K562 (cell line): Measurements from ENCODE around the gene CUEDC2. TPM values are rescaled to one million over a fixed set of nuclear protein-coding genes. Genes with fewer than 3 reads are reported as not detected.

Source experiments
- ATAC-seq: fragments of 200-7000 bp; cut with Tn5 transposase; 3 replicates; pipeline ENCODE4 v1.9.1; 2020; ENCODE audit warnings: moderate library complexity
- BruUV-seq: library from RNA; stranded (reverse); fragments of 400-500 nt; replicated peaks from 2 replicates; lab custom pipeline; 2021; lab: Mats Ljungman, UMichigan
- CTCF ChIA-PET: fragments of 300-600 bp; formaldehyde crosslinking; extraction: SDS; loops from one replicate; lab custom pipeline; 2021; ENCODE audit warnings: low intra/inter-chr PET ratio; lab: Yijun Ruan, JAX
- POLR2A ChIA-PET: fragments of 300-600, 350-650 bp; sonication (Branson Sonifier 250); formaldehyde crosslinking; extraction: SDS; loops from one replicate; lab custom pipeline; 2021; ENCODE audit warnings: antibody characterized with exemption, inconsistent platforms; lab: Yijun Ruan, JAX
- DNase-seq, 4 experiments: peaks; one replicate each; pipeline versions ENCODE4 v3.0.0 to v3.0.0-alpha.2; 2011 to 2018; ENCODE audit warnings: low spot score in 3 of 4, mixed read lengths in 3 of 4; ENCODE audit errors: extremely low read depth in 1 of 4
- FAIRE-seq: peaks from 2 replicates; lab custom pipeline; 2011; peaks lifted over from hg19 to GRCh38; lab: Jason Lieb, UNC
- H2AFZ ChIP-seq: 2 replicates; pipeline ENCODE4 v1.6.0; 2011; ENCODE audit warnings: low read depth, low read length, control low read depth, inconsistent platforms
- H3K27ac ChIP-seq: fragments of 200-600 bp; 3 replicates; pipeline ENCODE4 v1.8.0; 2011; ENCODE audit warnings: low read depth, mild to moderate bottlenecking, control low read depth, inconsistent platforms, low read length, moderate library complexity, mixed read lengths; ENCODE audit errors: extremely low read depth
- H3K27me3 ChIP-seq, 2 experiments: fragments of 300-600 bp in 1 of 2; 2 replicates in 1 of 2; 3 replicates in 1 of 2; pipeline versions ENCODE4 v1.6.0 to v1.8.0; 2011; ENCODE audit warnings: inconsistent platforms in 2 of 2, low read length in 2 of 2, mild to moderate bottlenecking in 1 of 2, mixed read lengths in 1 of 2, moderate library complexity in 1 of 2; ENCODE audit not compliant: control insufficient read depth in 2 of 2, insufficient read depth in 2 of 2
- H3K36me3 ChIP-seq: fragments of 300-600 bp; 3 replicates; pipeline ENCODE4 v1.8.0; 2011; ENCODE audit warnings: mild to moderate bottlenecking, low read length, inconsistent platforms; ENCODE audit not compliant: control insufficient read depth, insufficient read depth
- H3K4me1 ChIP-seq, 2 experiments: fragments of 200-600 bp in 1 of 2; replicated peaks in 1 of 2; 2 replicates in 1 of 2; 3 replicates in 1 of 2; pipeline versions ENCODE4 v1.5.1 to v1.8.0; 2011; ENCODE audit warnings: inconsistent platforms in 2 of 2, low read length in 2 of 2, mild to moderate bottlenecking in 1 of 2, mixed read lengths in 1 of 2, moderate library complexity in 1 of 2; ENCODE audit not compliant: control insufficient read depth in 2 of 2, insufficient read depth in 2 of 2
- H3K4me2 ChIP-seq: 2 replicates; pipeline ENCODE4 v1.6.1; 2011; ENCODE audit warnings: low read length, control low read depth, inconsistent platforms, mixed read lengths; ENCODE audit not compliant: insufficient read depth
- H3K4me3 ChIP-seq: fragments of 200-600 bp; sonication (generic), shearing (Covaris generic); 2 replicates; pipeline ENCODE4 v1.5.1; 2016; ENCODE audit warnings: control low read depth, inconsistent platforms
- H3K79me2 ChIP-seq: fragments of 200-600 bp; 3 replicates; pipeline ENCODE4 v1.8.0; 2011; ENCODE audit warnings: low read length, inconsistent platforms; ENCODE audit not compliant: control insufficient read depth, insufficient read depth
- H3K9ac ChIP-seq, 2 experiments: 2 replicates each; pipeline versions ENCODE4 v1.6.0 to v1.6.1; 2011; ENCODE audit warnings: low read depth in 2 of 2, low read length in 2 of 2, control low read depth in 1 of 2, inconsistent platforms in 1 of 2, mild to moderate bottlenecking in 1 of 2, mixed read lengths in 1 of 2; ENCODE audit not compliant: insufficient read depth in 1 of 2
- H3K9me1 ChIP-seq: one replicate; pipeline ENCODE4 v1.6.0; 2011; ENCODE audit warnings: inconsistent platforms, mild to moderate bottlenecking, low read length, moderate library complexity; ENCODE audit not compliant: control insufficient read depth, insufficient read depth
- H3K9me3 ChIP-seq: replicated peaks from 2 replicates; pipeline ENCODE4 v1.5.1; 2011; ENCODE audit warnings: low read depth, low read length, inconsistent platforms; ENCODE audit not compliant: control insufficient read depth, insufficient read depth
- H4K20me1 ChIP-seq: replicated peaks from 2 replicates; pipeline ENCODE4 v1.6.1; 2011; ENCODE audit warnings: low read length, inconsistent platforms, mixed read lengths; ENCODE audit not compliant: control insufficient read depth, insufficient read depth
- SMAD3 ChIP-seq: fragments of 450-650 bp; formaldehyde crosslinking; conservative IDR thresholded peaks from 2 replicates; pipeline ENCODE4 v1.4.0; 2020; ENCODE audit warnings: mild to moderate bottlenecking
- WGBS: fragments of 100-300 bp; shearing (Covaris generic); methylation state at CpG from one replicate; pipeline ENCODE4 v1.1.6; 2016; ENCODE audit warnings: low coverage, mixed read lengths; ENCODE audit not compliant: insufficient coverage; ENCODE audit errors: missing lambda C conversion rate; 5-methylcytosine and 5-hydroxymethylcytosine counted together
- in situ Hi-C: fragments of 300-500 bp; cut with MboI; formaldehyde crosslinking; loops from 4 replicates; pipeline ENCODE4 v1.15.0; 2018; ENCODE audit warnings: inconsistent platforms, mixed read lengths
- intact Hi-C: fragments of 100-400 bp; cut with micrococcal nuclease; formaldehyde crosslinking; loops from 2 replicates; pipeline ENCODE4 v1.14.2; 2022
- polyA plus RNA-seq, 8 experiments: library from polyadenylated mRNA; depleted of rRNA in 4 of 8; stranded (reverse) in 5 of 8; unstranded in 3 of 8; fragments of >200 nt; fragmentation: Nextera tagmentation in 2 of 8; fragmentation: Illumina TruSeq in 1 of 8; extraction: Ambion mirVana in 2 of 8; extraction: Trizol in 1 of 8; gene quantifications; 2 replicates each; pipeline versions ENCODE4 v1.2.1 to v1.2.3, GENCODE V29; 2011 to 2014; ENCODE audit warnings: inconsistent platforms in 1 of 8, missing spikeins in 1 of 8
- total RNA-seq, 7 experiments: library from RNA; depleted of rRNA in 6 of 7; stranded (reverse); fragments of >200 nt in 6 of 7; fragmentation: Illumina TruSeq in 2 of 7; extraction: Trizol in 2 of 7; gene quantifications; 2 replicates each; pipeline versions ENCODE4 v1.2.1 to v1.2.3, GENCODE V29; 2011 to 2021; ENCODE audit warnings: low replicate concordance in 1 of 7
- TF ChIP-seq, protein P1 (sequence below): fragments of 250-450 bp; sonication (Bioruptor Pico); IDR thresholded peaks from 2 replicates; pipeline ENCODE4 v1.8.0; 2021; ENCODE audit warnings: mild to moderate bottlenecking, moderate library complexity
- TF ChIP-seq, protein P2 (sequence below): fragments of 450-650 bp; IDR thresholded peaks from 2 replicates; pipeline ENCODE4 v1.6.1; 2016; ENCODE audit warnings: low read depth
- TF ChIP-seq, protein P3 (sequence below): sonication (generic); formaldehyde crosslinking; IDR thresholded peaks from 2 replicates; pipeline ENCODE4 v1.8.1; 2023; ENCODE audit warnings: missing genetic modification reagents, mild to moderate bottlenecking, borderline replicate concordance

Gene CUEDC2
- total and polyA plus RNA-seq, 9 of the 15 experiments (the other 6 are each of a cell fraction or from before 2014, with no cell fraction given): 8.5 to 48.9 (median 27.4) TPM

DNA sequence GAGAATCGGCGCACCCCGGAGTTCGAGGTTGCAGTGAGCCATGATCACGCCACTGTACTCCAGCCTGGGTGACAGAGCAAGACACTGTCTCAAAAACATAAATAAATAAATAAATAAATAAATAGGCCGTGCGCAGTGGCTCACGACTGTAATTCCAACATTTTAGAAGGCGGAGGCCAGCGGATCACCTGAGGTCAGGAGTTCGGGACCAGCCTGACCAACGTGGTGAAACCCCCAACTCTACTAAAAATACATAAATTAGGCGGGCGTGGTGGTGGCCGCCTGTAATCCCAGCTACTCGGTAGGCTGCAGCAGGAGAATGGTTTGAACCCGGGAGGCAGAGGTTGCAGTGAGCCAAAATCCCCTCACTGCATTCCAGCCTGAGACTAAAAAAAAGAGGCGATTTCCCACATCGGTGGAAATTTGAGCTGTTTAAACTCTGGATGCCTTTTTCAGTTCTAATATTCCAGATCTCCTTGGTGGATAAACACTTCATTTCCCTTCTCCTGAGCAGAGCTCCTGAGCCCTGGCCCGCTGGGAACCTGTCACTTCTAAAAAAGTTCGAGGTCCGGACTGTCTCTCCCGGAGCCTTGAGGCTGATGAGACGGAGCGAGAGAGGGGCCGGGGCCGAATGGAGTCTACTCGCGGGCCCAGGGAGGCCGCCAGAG, 38.8 kb downstream of the CUEDC2 start:
- H3K27me3 ChIP-seq: no peaks in the 10 kb centered on the region
- H3K9me3 ChIP-seq: no peaks in the 10 kb centered on the region
- H3K9ac ChIP-seq: peak overlapping the region; percentile 58 to 92; a peak in 3 of 4 replicates
- H2AFZ ChIP-seq: peak overlapping the region; percentile 88
- WGBS: 36% methylated on average over 26 of the region's 30 CpGs
- no peak for DNase-seq
- FAIRE-seq: peak; percentile 49
- peaks cover 7% of the 10 kb centered on the region; the same call in 1 of the 3 replicates for H3K79me2 ChIP-seq
- ATAC-seq: no peak
- H3K4me3 ChIP-seq: peak overlapping the region; percentile 78
- peaks cover 14 to 33% of the 10 kb centered on the region in 2 experiments; a peak in 4 of 5 replicates for H3K4me1 ChIP-seq
- in situ Hi-C loops: loop anchor here (25.0 kb wide), 1 partner anchor 194 kb away; no protein-coding TSS in a partner anchor
- no peaks in the 10 kb centered on the region for H4K20me1 ChIP-seq
- BruUV-seq: TSS peak; percentile 87
- peaks cover 12% of the 10 kb centered on the region; the same call in 1 of the 3 replicates for H3K36me3 ChIP-seq
- CTCF ChIA-PET: interaction anchor here (0.9 to 1.1 kb wide), 2 partner anchors 30 to 86 kb away, joined by 3 read pairs; no protein-coding TSS in a partner anchor
- no peaks in the 10 kb centered on the region for H3K9me1 ChIP-seq
- H3K4me2 ChIP-seq: peak overlapping the region; percentile 99
- H3K27ac ChIP-seq: no peak overlapping the region; the same call in 2 of the 3 replicates
- intact Hi-C loops: loop anchor here (1.0 kb wide), 2 partner anchors 86 to 190 kb away; no protein-coding TSS in a partner anchor
- POLR2A ChIA-PET: interaction anchor here (1.0 to 1.9 kb wide), 3 partner anchors 11 to 227 kb away, joined by 3 to 6 read pairs (median 3); no protein-coding TSS in a partner anchor
- TF ChIP-seq, protein P1, sequence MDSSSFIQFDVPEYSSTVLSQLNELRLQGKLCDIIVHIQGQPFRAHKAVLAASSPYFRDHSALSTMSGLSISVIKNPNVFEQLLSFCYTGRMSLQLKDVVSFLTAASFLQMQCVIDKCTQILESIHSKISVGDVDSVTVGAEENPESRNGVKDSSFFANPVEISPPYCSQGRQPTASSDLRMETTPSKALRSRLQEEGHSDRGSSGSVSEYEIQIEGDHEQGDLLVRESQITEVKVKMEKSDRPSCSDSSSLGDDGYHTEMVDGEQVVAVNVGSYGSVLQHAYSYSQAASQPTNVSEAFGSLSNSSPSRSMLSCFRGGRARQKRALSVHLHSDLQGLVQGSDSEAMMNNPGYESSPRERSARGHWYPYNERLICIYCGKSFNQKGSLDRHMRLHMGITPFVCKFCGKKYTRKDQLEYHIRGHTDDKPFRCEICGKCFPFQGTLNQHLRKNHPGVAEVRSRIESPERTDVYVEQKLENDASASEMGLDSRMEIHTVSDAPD (CRISPR knock-in tag): no peak
- TF ChIP-seq, protein P2, sequence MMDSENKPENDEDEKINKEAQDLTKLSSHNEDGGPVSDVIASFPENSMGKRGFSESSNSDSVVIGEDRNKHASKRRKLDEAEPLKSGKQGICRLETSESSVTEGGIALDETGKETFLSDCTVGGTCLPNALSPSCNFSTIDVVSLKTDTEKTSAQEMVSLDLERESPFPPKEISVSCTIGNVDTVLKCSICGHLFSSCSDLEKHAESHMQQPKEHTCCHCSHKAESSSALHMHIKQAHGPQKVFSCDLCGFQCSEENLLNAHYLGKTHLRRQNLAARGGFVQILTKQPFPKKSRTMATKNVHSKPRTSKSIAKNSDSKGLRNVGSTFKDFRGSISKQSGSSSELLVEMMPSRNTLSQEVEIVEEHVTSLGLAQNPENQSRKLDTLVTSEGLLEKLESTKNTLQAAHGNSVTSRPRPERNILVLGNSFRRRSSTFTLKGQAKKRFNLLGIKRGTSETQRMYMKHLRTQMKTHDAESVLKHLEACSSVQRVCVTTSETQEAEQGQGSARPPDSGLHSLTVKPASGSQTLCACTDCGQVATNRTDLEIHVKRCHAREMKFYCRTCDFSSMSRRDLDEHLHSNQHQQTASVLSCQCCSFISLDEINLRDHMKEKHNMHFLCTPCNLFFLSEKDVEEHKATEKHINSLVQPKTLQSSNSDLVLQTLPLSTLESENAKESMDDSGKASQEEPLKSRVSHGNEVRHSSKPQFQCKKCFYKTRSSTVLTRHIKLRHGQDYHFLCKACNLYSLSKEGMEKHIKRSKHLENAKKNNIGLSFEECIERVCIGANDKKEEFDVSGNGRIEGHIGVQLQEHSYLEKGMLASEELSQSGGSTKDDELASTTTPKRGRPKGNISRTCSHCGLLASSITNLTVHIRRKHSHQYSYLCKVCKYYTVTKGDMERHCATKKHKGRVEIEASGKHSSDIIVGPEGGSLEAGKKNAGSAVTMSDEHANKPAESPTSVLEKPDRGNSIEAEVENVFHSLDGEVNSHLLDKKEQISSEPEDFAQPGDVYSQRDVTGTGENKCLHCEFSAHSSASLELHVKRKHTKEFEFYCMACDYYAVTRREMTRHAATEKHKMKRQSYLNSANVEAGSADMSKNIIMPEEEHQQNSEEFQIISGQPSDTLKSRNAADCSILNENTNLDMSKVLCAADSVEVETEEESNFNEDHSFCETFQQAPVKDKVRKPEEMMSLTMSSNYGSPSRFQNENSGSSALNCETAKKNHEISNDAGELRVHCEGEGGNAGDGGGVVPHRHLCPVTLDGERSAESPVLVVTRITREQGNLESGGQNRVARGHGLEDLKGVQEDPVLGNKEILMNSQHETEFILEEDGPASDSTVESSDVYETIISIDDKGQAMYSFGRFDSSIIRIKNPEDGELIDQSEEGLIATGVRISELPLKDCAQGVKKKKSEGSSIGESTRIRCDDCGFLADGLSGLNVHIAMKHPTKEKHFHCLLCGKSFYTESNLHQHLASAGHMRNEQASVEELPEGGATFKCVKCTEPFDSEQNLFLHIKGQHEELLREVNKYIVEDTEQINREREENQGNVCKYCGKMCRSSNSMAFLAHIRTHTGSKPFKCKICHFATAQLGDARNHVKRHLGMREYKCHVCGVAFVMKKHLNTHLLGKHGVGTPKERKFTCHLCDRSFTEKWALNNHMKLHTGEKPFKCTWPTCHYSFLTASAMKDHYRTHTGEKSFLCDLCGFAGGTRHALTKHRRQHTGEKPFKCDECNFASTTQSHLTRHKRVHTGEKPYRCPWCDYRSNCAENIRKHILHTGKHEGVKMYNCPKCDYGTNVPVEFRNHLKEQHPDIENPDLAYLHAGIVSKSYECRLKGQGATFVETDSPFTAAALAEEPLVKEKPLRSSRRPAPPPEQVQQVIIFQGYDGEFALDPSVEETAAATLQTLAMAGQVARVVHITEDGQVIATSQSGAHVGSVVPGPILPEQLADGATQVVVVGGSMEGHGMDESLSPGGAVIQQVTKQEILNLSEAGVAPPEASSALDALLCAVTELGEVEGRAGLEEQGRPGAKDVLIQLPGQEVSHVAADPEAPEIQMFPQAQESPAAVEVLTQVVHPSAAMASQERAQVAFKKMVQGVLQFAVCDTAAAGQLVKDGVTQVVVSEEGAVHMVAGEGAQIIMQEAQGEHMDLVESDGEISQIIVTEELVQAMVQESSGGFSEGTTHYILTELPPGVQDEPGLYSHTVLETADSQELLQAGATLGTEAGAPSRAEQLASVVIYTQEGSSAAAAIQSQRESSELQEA: peak; percentile 51; the same call in 1 of the 2 replicates
- no peak for TF ChIP-seq SMAD3
- TF ChIP-seq, protein P3, sequence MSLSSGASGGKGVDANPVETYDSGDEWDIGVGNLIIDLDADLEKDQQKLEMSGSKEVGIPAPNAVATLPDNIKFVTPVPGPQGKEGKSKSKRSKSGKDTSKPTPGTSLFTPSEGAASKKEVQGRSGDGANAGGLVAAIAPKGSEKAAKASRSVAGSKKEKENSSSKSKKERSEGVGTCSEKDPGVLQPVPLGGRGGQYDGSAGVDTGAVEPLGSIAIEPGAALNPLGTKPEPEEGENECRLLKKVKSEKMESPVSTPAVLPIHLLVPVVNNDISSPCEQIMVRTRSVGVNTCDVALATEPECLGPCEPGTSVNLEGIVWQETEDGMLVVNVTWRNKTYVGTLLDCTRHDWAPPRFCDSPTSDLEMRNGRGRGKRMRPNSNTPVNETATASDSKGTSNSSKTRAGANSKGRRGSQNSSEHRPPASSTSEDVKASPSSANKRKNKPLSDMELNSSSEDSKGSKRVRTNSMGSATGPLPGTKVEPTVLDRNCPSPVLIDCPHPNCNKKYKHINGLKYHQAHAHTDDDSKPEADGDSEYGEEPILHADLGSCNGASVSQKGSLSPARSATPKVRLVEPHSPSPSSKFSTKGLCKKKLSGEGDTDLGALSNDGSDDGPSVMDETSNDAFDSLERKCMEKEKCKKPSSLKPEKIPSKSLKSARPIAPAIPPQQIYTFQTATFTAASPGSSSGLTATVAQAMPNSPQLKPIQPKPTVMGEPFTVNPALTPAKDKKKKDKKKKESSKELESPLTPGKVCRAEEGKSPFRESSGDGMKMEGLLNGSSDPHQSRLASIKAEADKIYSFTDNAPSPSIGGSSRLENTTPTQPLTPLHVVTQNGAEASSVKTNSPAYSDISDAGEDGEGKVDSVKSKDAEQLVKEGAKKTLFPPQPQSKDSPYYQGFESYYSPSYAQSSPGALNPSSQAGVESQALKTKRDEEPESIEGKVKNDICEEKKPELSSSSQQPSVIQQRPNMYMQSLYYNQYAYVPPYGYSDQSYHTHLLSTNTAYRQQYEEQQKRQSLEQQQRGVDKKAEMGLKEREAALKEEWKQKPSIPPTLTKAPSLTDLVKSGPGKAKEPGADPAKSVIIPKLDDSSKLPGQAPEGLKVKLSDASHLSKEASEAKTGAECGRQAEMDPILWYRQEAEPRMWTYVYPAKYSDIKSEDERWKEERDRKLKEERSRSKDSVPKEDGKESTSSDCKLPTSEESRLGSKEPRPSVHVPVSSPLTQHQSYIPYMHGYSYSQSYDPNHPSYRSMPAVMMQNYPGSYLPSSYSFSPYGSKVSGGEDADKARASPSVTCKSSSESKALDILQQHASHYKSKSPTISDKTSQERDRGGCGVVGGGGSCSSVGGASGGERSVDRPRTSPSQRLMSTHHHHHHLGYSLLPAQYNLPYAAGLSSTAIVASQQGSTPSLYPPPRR (CRISPR knock-in tag): no peak
